ENCODE measurements around the gene NAT16. TPM values are rescaled to one million over a fixed set of nuclear protein-coding genes. Genes with fewer than 3 reads are reported as not detected.

The NAT16 gene
- total RNA-seq, 2 experiments from 2014 or later, result not detected

DNA sequence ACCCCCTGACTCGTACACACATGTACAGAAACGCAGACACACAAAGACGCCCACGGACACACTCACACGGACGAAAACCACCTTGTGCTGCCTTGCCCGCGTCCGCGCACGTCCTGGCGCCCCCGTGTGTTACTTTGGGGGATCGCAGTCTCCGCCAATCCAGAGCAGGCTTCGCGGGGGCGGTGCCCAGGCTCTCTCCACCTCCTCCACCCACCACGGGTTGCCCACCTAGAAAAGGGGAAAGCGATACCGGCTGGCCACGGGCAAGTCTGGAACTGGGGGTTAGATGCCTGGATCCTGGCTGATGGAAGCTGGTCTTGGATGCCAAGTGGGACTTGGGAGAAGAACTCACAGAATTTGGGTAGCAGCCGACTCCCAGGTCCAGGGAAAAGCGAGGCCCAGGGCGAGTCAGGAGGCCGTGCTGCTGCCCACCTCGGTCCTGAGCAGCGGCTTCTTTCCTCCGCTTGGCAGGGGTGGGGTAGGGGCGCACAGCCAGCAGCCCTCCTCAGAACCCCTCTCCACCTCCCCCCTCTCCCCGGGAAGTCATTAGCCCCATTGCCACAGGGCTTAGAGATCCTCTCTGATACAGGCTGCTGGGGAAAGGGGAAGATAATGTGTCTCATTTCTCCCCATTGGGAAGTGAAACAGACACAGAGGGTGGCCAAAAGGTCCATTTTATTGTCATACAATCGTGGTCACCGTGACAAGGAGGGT is 10.1 kb downstream of the NAT16 start:
- CTCF ChIA-PET, result interaction anchor here (0.8 to 3.1 kb wide), 11 partner anchors 11 to 113 kb away, joined by 3 to 59 read pairs (median 5); partner anchors contain the start of genes PLOD3, SERPINE1 and ZNHIT1
- peaks cover 70% of the 10 kb centered on the region for H3K4me1 Mint-ChIP-seq (ENCODE audit: low read depth)
- H3K27me3 Mint-ChIP-seq (ENCODE audit: low read depth), result peaks cover 85% of the 10 kb centered on the region
- no peak overlapping the region for H3K4me3 Mint-ChIP-seq
- ATAC-seq (peak; percentile 59), DNase-seq (peak; percentile 87)
- POLR2A ChIA-PET, result no interaction called here
- no peaks in the 10 kb centered on the region for H3K9me3 Mint-ChIP-seq (ENCODE audit: insufficient read depth)
- H3K36me3 Mint-ChIP-seq (ENCODE audit: low read depth), result no peaks in the 10 kb centered on the region
- H3K27ac Mint-ChIP-seq, result no peak overlapping the region

DNA sequence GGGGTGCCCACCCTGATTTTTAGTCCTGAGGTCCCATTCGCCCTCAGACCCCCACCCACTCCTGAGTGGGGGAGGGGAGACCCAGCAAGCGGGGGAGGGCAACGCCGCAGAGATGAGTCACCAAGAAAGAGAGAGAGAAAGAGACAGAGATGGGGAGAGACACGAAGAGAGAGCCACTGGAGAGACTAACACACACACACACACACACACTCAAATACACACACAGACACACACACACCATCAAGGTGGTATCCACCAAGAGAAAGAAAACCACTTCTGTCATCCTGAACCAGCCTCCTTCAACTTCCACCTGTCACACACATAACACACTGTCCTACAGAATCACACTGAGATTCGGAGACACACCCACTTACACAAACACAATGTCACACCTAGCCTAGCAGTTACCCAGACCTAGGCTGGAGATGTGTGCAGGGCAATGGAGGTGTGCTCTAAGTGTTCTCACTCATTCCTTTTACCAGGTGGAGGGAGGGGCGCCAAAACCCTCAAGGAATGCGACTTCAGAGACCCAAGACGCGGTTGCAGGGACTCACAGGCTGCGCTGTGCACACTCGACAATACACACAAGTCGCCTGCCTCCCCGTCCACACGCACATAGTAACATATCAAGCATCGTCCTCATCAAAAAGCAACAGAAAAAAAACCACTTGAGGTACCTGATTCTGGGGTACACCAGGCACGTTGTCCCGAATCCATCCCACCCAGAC is 10.8 kb downstream of the NAT16 start:
- CTCF ChIA-PET, result interaction anchor here (1.6 to 3.1 kb wide), 3 partner anchors 23 to 26 kb away, joined by 9 to 59 read pairs (median 16); no protein-coding TSS in a partner anchor
- POLR2A ChIA-PET, result no interaction called here
- ATAC-seq (peak; percentile 1), DNase-seq (no peak)
- Mint-ChIP-seq H3K27ac (no peak overlapping the region), H3K4me3 (no peak overlapping the region), H3K36me3 (ENCODE audit: low read depth) (no peaks in the 10 kb centered on the region), H3K9me3 (ENCODE audit: insufficient read depth) (no peaks in the 10 kb centered on the region), H3K27me3 (ENCODE audit: low read depth) (peaks cover 81% of the 10 kb centered on the region), H3K4me1 (ENCODE audit: low read depth) (peaks cover 70% of the 10 kb centered on the region)

DNA sequence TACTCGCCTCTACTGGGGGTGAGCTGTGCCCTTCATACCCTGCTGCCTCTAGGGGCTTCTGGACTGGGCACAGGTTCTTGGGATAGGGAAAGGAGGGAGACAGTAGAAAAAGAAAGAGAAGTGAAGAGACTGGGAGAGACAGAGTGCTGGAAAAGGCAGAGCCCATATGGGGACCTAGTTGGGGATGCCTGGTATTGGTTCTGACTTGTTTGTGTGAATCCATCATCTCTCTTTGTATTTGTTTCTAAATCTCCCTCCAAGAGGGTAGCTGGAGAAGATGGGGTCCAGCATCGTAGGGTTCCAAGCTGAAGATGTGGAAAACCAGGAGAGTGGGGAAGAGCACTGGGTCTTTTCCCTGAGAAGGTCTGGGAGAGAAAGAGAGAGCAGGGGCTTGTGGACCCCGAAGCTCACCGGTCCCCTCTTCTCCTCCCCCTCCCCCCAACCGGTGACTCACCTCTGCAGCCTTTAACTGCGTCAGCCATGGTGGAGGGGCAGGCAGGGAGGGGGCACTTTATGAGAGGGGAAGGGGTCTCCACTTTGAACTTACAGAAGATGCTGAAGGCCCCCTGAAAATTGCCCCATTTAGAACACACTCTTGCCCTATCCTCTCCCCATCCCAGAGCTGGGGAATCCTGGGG is 11.6 kb downstream of the NAT16 start:
- DNase-seq (no peak), ATAC-seq (no peak)
- no peaks in the 10 kb centered on the region for H3K36me3 Mint-ChIP-seq (ENCODE audit: low read depth)
- POLR2A ChIA-PET, result no interaction called here
- no peak overlapping the region for H3K4me3 Mint-ChIP-seq
- H3K27ac Mint-ChIP-seq, result no peak overlapping the region
- CTCF ChIA-PET, result interaction anchor here (1.2 to 1.8 kb wide), 3 partner anchors 10 to 25 kb away, joined by 4 to 16 read pairs (median 9); no protein-coding TSS in a partner anchor
- H3K9me3 Mint-ChIP-seq (ENCODE audit: insufficient read depth), result no peaks in the 10 kb centered on the region
- peaks cover 76% of the 10 kb centered on the region for H3K27me3 Mint-ChIP-seq (ENCODE audit: low read depth)
- peaks cover 65% of the 10 kb centered on the region for H3K4me1 Mint-ChIP-seq (ENCODE audit: low read depth)

GRCh38 chr7:101167645-101168411 is 12.3 kb downstream of the NAT16 start:
- POLR2A ChIA-PET, result no interaction called here
- H3K4me3 Mint-ChIP-seq, result no peak overlapping the region

GRCh38 chr7:101166909-101167644 is 13.0 kb downstream of the NAT16 start:
- Mint-ChIP-seq H3K27me3 (ENCODE audit: low read depth) (peaks cover 70% of the 10 kb centered on the region), H3K27ac (no peak overlapping the region), H3K36me3 (ENCODE audit: low read depth) (no peaks in the 10 kb centered on the region), H3K9me3 (ENCODE audit: insufficient read depth) (no peaks in the 10 kb centered on the region), H3K4me1 (ENCODE audit: low read depth) (peaks cover 64% of the 10 kb centered on the region), H3K4me3 (no peak overlapping the region)
- DNase-seq (no peak), ATAC-seq (no peak)
- POLR2A ChIA-PET, result no interaction called here
- CTCF ChIA-PET, result no interaction called here

More at GRCh38 chr7:101167645-101168411, 12.3 kb downstream of the NAT16 start:
- H3K27me3 Mint-ChIP-seq (ENCODE audit: low read depth), result peaks cover 72% of the 10 kb centered on the region
- H3K9me3 Mint-ChIP-seq (ENCODE audit: insufficient read depth), result no peaks in the 10 kb centered on the region
- peaks cover 62% of the 10 kb centered on the region for H3K4me1 Mint-ChIP-seq (ENCODE audit: low read depth)
- DNase-seq (no peak), ATAC-seq (no peak)
- H3K36me3 Mint-ChIP-seq (ENCODE audit: low read depth), result no peaks in the 10 kb centered on the region
- CTCF ChIA-PET, result interaction anchor here (1.2 to 1.8 kb wide), 3 partner anchors 10 to 25 kb away, joined by 4 to 16 read pairs (median 9); no protein-coding TSS in a partner anchor
- no peak overlapping the region for H3K27ac Mint-ChIP-seq

GRCh38 chr7:101166648-101166908 is 13.5 kb downstream of the NAT16 start:
- H3K4me3 Mint-ChIP-seq, result no peak overlapping the region
- no peak overlapping the region for H3K27ac Mint-ChIP-seq
- ChIA-PET CTCF (no interaction called here), POLR2A (no interaction called here)
- H3K4me1 Mint-ChIP-seq (ENCODE audit: low read depth), result peaks cover 59% of the 10 kb centered on the region
- ATAC-seq (no peak), DNase-seq (no peak)
- no peaks in the 10 kb centered on the region for H3K9me3 Mint-ChIP-seq (ENCODE audit: insufficient read depth)
- no peaks in the 10 kb centered on the region for H3K36me3 Mint-ChIP-seq (ENCODE audit: low read depth)
- H3K27me3 Mint-ChIP-seq (ENCODE audit: low read depth), result peaks cover 65% of the 10 kb centered on the region

GRCh38 chr7:101165958-101166647 is 14.0 kb downstream of the NAT16 start:
- Mint-ChIP-seq H3K4me1 (ENCODE audit: low read depth) (peaks cover 55% of the 10 kb centered on the region), H3K36me3 (ENCODE audit: low read depth) (peaks cover 2% of the 10 kb centered on the region), H3K27ac (no peak overlapping the region), H3K9me3 (ENCODE audit: insufficient read depth) (no peaks in the 10 kb centered on the region), H3K4me3 (peak overlapping the region; percentile 68), H3K27me3 (ENCODE audit: low read depth) (peaks cover 60% of the 10 kb centered on the region)
- ATAC-seq, result no peak
- CTCF ChIA-PET, result interaction anchor here (1.5 to 1.9 kb wide), 3 partner anchors 8 to 26 kb away, joined by 5 to 14 read pairs (median 7); no protein-coding TSS in a partner anchor
- no peak for DNase-seq
- POLR2A ChIA-PET, result no interaction called here

DNA sequence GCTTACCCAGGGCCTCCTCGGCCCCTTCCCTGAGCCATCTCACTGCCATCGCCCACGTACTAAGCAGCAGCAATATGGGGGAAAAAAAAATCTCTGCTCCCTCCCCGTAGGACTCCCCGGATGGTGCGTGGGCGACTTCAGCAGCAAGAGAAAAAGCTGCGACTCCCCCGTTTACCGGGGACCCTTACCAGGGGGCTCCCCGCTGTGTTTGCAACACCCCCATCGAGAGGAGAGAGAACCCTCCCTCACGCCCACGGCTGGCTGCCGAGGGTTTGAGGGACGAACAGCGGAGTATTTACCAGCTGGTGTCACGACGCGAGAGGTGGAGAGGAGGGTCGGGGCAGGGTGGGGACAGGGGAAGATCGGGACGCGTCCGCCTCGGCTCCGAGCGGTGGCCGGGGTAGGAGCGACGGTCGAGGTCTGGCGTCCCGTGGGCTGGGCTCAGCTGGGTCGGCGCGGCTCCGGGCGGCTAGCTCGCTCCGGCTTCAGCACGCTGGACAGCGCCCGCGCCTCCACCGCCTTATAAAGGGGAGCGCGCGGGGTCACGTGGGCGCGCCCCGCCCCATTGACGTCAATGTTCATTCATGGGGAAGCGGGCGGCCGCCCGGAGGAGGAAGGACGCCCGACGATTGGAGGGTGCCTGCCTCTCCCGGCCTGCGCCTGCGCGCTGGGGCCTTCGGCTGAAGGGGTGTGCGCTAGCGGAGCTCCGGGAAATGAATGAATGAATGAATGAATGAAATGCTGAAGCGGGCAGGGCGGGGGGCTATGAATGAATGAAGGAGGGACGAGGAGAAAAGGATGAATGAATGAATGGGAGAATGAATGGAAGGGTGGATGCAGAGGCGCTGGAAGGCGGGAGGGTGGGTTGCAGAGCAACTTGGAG is 14.8 kb downstream of the NAT16 start, which contains the start of gene VGF:
VGF (minus strand) TSS at position 495 of the 883 bp plus-strand sequence. CDS start 726 bp downstream, outside the sequence.
- POLR2A ChIA-PET, result interaction anchor here (0.6 to 0.7 kb wide), 2 partner anchors 8 to 80 kb away, joined by 3 read pairs; partner anchors contain the start of gene FIS1
- ATAC-seq (peak; percentile 82), DNase-seq (peak; percentile 95)
- peaks cover 47% of the 10 kb centered on the region for H3K4me1 Mint-ChIP-seq (ENCODE audit: low read depth)
- peaks cover 52% of the 10 kb centered on the region for H3K27me3 Mint-ChIP-seq (ENCODE audit: low read depth)
- H3K36me3 Mint-ChIP-seq (ENCODE audit: low read depth), result peaks cover 6% of the 10 kb centered on the region
- CTCF ChIA-PET, result interaction anchor here (1.5 to 1.9 kb wide), 3 partner anchors 9 to 27 kb away, joined by 5 to 14 read pairs (median 7); no protein-coding TSS in a partner anchor
- H3K9me3 Mint-ChIP-seq (ENCODE audit: insufficient read depth), result no peaks in the 10 kb centered on the region
- H3K27ac Mint-ChIP-seq, result peak within 1 kb of the TSS; percentile 19
- H3K4me3 Mint-ChIP-seq, result peak within 1 kb of the TSS; percentile 68

DNA sequence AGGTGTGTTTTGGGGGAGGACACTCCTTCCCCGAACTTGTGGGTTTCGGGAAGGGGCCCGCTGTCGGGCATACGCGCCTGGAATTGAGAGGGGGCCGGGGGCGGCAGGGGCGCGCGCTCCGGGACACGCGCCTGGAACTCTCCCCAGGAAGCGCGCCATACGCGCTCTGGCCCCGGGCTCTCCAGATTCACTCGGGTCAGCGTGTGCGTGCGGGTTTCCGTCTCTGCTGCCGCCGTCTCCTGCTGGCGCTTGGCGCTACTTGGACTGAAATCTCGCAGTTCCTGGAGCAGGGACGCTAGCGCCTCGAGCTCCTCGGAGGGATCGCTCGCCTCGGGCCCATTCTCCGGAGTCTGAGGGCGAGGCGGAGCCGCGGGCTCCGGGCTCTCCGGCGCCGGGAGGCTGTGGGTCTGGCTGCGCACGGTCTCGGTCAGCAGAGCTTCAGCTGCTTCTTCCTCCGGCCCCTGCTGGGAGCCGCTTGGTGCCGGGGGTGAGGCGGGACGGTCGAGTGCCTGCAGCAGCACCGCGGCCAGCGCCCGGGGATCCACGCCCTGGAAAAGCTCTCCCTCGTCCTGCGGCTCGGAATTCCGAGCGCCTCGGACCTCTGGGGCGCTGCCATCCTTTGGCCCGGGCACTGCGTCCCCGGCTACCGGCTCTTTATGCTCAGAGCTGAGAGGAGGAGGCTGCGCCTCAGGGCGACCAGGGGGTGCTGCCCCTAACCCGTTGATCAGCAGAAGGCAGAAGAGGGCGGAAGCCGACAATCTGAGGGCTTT is 15.8 kb downstream of the NAT16 start:
- POLR2A ChIA-PET, result interaction anchor here (0.6 kb wide), 1 partner anchor 81 kb away, joined by 3 read pairs; the partner anchor contains the start of gene FIS1

More for the DNA sequence above, 15.8 kb downstream of the NAT16 start:
- Mint-ChIP-seq H3K36me3 (ENCODE audit: low read depth) (peaks cover 11% of the 10 kb centered on the region), H3K4me1 (ENCODE audit: low read depth) (peaks cover 36% of the 10 kb centered on the region), H3K27me3 (ENCODE audit: low read depth) (peaks cover 43% of the 10 kb centered on the region), H3K4me3 (peak overlapping the region; percentile 25), H3K27ac (no peak overlapping the region), H3K9me3 (ENCODE audit: insufficient read depth) (no peaks in the 10 kb centered on the region)
- ATAC-seq (no peak), DNase-seq (no peak)
- CTCF ChIA-PET, result interaction anchor here (1.5 to 1.9 kb wide), 2 partner anchors 10 to 28 kb away, joined by 5 to 7 read pairs; no protein-coding TSS in a partner anchor

Measured in activated CD8-positive, alpha-beta T cell treated with anti-CD3 and anti-CD28 coated beads, Interleukin-2, amount 10 ng/mL, durations not matched to agents 7 days and 5 days (primary cell).